B cell (primary cell): Measurements from ENCODE around the gene LILRB3. TPM values are rescaled to one million over a fixed set of nuclear protein-coding genes. Genes with fewer than 3 reads are reported as not detected.
"Not testable (repeated sequence)": the region's sequence is repeated elsewhere in the genome, so short reads cannot be mapped to it uniquely, and the experiment has no call there.

Experiments used
- ATAC-seq: fragments of 200-7000 bp; cut with Tn5 transposase; one replicate; pipeline ENCODE4 v1.10.0; 2021; ENCODE audit warnings: low read depth, mild to moderate bottlenecking, moderate number of reproducible peaks, moderate library complexity
- CTCF ChIA-PET: fragments of 350-600 bp; sonication (Branson Sonifier 250); formaldehyde crosslinking; loops from one replicate; lab custom pipeline; 2021; ENCODE audit warnings: antibody characterized with exemption, inconsistent platforms; lab: Charles Lee
- POLR2A ChIA-PET: fragments of 350-600 bp; sonication (Branson Sonifier 250); formaldehyde crosslinking; loops from one replicate; lab custom pipeline; 2021; ENCODE audit warnings: antibody characterized with exemption; lab: Charles Lee
- DNase-seq: peaks from one replicate; pipeline ENCODE4 v3.0.0; 2013
- H2AFZ ChIP-seq: 2 replicates; pipeline ENCODE4 v1.6.1; 2012; ENCODE audit warnings: mild to moderate bottlenecking, low read depth, low read length; ENCODE audit not compliant: insufficient read depth, poor library complexity, severe bottlenecking
- H3K27ac ChIP-seq, 2 donors: 1 replicate in 1 of 2; 2 replicates in 1 of 2; pipeline ENCODE4 v1.5.1; 2012 to 2013; ENCODE audit warnings: low read length in 2 of 2, mild to moderate bottlenecking in 2 of 2, moderate library complexity in 1 of 2
- H3K27me3 ChIP-seq, 4 experiments: fragments of 200-600 bp in 1 of 4; sonication (generic) in 1 of 4; replicated peaks in 1 of 4; 1 replicate in 2 of 4; 2 replicates in 2 of 4; pipeline versions ENCODE4 v1.6.1 to v1.7.0; 2013 to 2016; ENCODE audit warnings: low read length in 3 of 4, mild to moderate bottlenecking in 2 of 4, mixed read lengths in 1 of 4, moderate library complexity in 1 of 4; ENCODE audit not compliant: insufficient read depth in 4 of 4, control insufficient read depth in 3 of 4; ENCODE audit errors: control extremely low read depth in 1 of 4
- H3K36me3 ChIP-seq, 2 experiments: replicated peaks in 1 of 2; 1 replicate in 1 of 2; 2 replicates in 1 of 2; pipeline versions ENCODE4 v1.6.1 to v1.7.1; 2013; ENCODE audit warnings: low read length in 1 of 2; ENCODE audit not compliant: insufficient read depth in 2 of 2, control insufficient read depth in 1 of 2; ENCODE audit errors: control extremely low read depth in 1 of 2, extremely low read depth in 1 of 2
- H3K4me1 ChIP-seq, 2 donors: fragments of 200-600 bp in 1 of 2; sonication (generic) in 1 of 2; 1 replicate in 1 of 2; 2 replicates in 1 of 2; pipeline versions ENCODE4 v1.5.1 to v1.6.1; 2013 to 2017; ENCODE audit warnings: low read length in 2 of 2; ENCODE audit not compliant: control insufficient read depth in 2 of 2, insufficient read depth in 2 of 2
- H3K4me2 ChIP-seq: replicated peaks from 2 replicates; pipeline ENCODE3; 2012; ENCODE audit warnings: mild to moderate bottlenecking, low read depth, low read length; ENCODE audit not compliant: poor library complexity, severe bottlenecking
- H3K4me3 ChIP-seq, 5 experiments: fragments of 200-600 bp in 1 of 5; sonication (generic) in 1 of 5; 1 replicate in 3 of 5; 2 replicates in 2 of 5; pipeline versions ENCODE4 v1.5.1 to v1.7.0; 2011 to 2016; ENCODE audit warnings: low read length in 4 of 5, mild to moderate bottlenecking in 4 of 5, low read depth in 2 of 5, control low read depth in 1 of 5, moderate library complexity in 1 of 5; ENCODE audit not compliant: insufficient read depth in 1 of 5; ENCODE audit errors: control extremely low read depth in 1 of 5, extremely low read depth in 1 of 5
- H3K79me2 ChIP-seq: fragments of 200-600 bp; sonication (generic); one replicate; pipeline ENCODE4 v1.6.0; 2016; ENCODE audit warnings: low read length; ENCODE audit not compliant: control insufficient read depth, insufficient read depth
- H3K9ac ChIP-seq: fragments of 200-600 bp; sonication (generic); 2 replicates; pipeline ENCODE4 v1.6.1; 2017; ENCODE audit warnings: mild to moderate bottlenecking, low read length, moderate library complexity
- H3K9me3 ChIP-seq, 3 donors: one replicate each; pipeline versions ENCODE4 v1.6.1 to v1.7.1; 2013; ENCODE audit warnings: low read length in 2 of 3; ENCODE audit not compliant: control insufficient read depth in 2 of 3, insufficient read depth in 1 of 3; ENCODE audit errors: control extremely low read depth in 1 of 3
- H4K20me1 ChIP-seq: 2 replicates; pipeline ENCODE4 v1.6.0; 2012; ENCODE audit warnings: mild to moderate bottlenecking, low read length; ENCODE audit not compliant: insufficient read depth, control insufficient read depth, poor library complexity, severe bottlenecking
- H3K27ac Mint-ChIP-seq: one replicate; pipeline ENCODE4 v1.8.0; 2021; ENCODE audit warnings: mixed read lengths
- H3K27me3 Mint-ChIP-seq: one replicate; pipeline ENCODE4 v1.8.0; 2021; ENCODE audit warnings: mixed read lengths
- H3K4me1 Mint-ChIP-seq: one replicate; pipeline ENCODE4 v1.8.0; 2021; ENCODE audit warnings: mixed read lengths
- H3K4me3 Mint-ChIP-seq: one replicate; pipeline ENCODE4 v1.8.0; 2021; ENCODE audit warnings: mixed read lengths
- H3K9me3 Mint-ChIP-seq: one replicate; pipeline ENCODE4 v1.8.0; 2022; ENCODE audit warnings: mixed read lengths; ENCODE audit not compliant: insufficient read depth
- WGBS: methylation state at CpG from one replicate; pipeline ENCODE4 v1.1.5; 2013; ENCODE audit warnings: missing lambda C conversion rate; ENCODE audit not compliant: insufficient coverage; 5-methylcytosine and 5-hydroxymethylcytosine counted together
- intact Hi-C: fragments of 100-400 bp; cut with micrococcal nuclease; formaldehyde crosslinking; loops from one replicate; pipeline ENCODE4 v1.10.0; 2022
- polyA minus RNA-seq: library from RNA; depleted of rRNA, polyadenylated mRNA; stranded (reverse); fragments of >200 nt; gene quantifications from 2 replicates; pipeline ENCODE4 v1.2.3, GENCODE V29; 2012
- polyA plus RNA-seq: library from polyadenylated mRNA; depleted of rRNA; stranded (reverse); fragments of >200 nt; gene quantifications from 2 replicates; pipeline ENCODE4 v1.2.3, GENCODE V29; 2012
- total RNA-seq, 2 donors: library from RNA; stranded (reverse); fragments of 120-200 nt in 1 of 2; gene quantifications; 1 replicate in 1 of 2; 2 replicates in 1 of 2; pipeline versions ENCODE4 v1.2.3 to v1.2.4, GENCODE V29; 2013 to 2022

The LILRB3 gene
- total RNA-seq = 0.25 and 0.34 TPM in 2 replicates
- total RNA-seq (2013) = 1.1 TPM
- 1.0 and 2.3 TPM in 2 replicates for polyA plus RNA-seq
- polyA minus RNA-seq = 1.2 and 5.4 TPM in 2 replicates

GRCh38 chr19:54222474-54223276 is at the start of gene LILRB3:
TSS of gene LILRB3 (minus strand) at chr19:54223007. CDS start at chr19:54222976, 31 bp downstream.
- POLR2A ChIA-PET, H2AFZ ChIP-seq, H3K4me2 ChIP-seq, H4K20me1 ChIP-seq, H3K9me3 Mint-ChIP-seq, H3K9me3 ChIP-seq, H3K27ac Mint-ChIP-seq, H3K27ac ChIP-seq, intact Hi-C loops, H3K9ac ChIP-seq, H3K36me3 ChIP-seq, H3K27me3 ChIP-seq, DNase-seq, H3K4me3 ChIP-seq, H3K4me3 Mint-ChIP-seq, H3K4me1 Mint-ChIP-seq, H3K79me2 ChIP-seq, ATAC-seq, H3K27me3 Mint-ChIP-seq: not testable (repeated sequence)
- WGBS = 57% methylated on average over 3 of the region's 16 CpGs
- peaks cover 0 to 11% of the 10 kb centered on the region in 2 donors for H3K4me1 ChIP-seq
- CTCF ChIA-PET = interaction anchor here (0.7 to 1.1 kb wide), 2 partner anchors 15 to 53 kb away, joined by 3 read pairs; no protein-coding TSS in a partner anchor

DNA sequence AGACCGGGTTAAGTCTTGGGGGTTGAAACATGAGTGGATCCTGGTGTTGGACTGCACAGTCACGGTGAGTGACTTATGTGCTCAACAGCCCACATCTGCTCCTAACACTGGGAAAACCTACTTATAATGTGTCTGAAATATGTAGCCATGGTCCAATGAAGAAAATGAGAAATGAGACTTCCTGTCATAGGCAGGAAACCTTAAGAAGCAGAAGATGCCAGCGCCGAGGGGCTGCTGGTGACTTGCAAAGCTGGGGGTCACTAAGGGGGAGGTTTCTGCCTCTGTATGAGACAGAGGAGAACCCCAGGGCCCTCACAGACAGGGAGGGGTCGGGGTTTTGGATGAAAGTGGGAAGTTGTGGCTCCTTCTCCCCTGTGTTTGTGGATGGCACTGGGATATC is 49.4 kb upstream of the LILRB3 start:
- H3K27ac ChIP-seq, H4K20me1 ChIP-seq, H3K36me3 ChIP-seq, intact Hi-C loops, ATAC-seq, H3K9ac ChIP-seq, H3K27ac Mint-ChIP-seq, H3K9me3 ChIP-seq, H3K9me3 Mint-ChIP-seq, H2AFZ ChIP-seq, H3K4me3 ChIP-seq, POLR2A ChIA-PET, DNase-seq, H3K4me3 Mint-ChIP-seq, CTCF ChIA-PET, H3K4me2 ChIP-seq, H3K79me2 ChIP-seq, H3K4me1 ChIP-seq: not testable (repeated sequence)
- H3K4me1 Mint-ChIP-seq = peaks cover 15% of the 10 kb centered on the region
- 0% methylated on average over 2 of the region's 5 CpGs for WGBS
- peaks cover 0 to 24% (median 0%) of the 10 kb centered on the region in 4 experiments for H3K27me3 ChIP-seq
- H3K27me3 Mint-ChIP-seq = peaks cover 33% of the 10 kb centered on the region

DNA sequence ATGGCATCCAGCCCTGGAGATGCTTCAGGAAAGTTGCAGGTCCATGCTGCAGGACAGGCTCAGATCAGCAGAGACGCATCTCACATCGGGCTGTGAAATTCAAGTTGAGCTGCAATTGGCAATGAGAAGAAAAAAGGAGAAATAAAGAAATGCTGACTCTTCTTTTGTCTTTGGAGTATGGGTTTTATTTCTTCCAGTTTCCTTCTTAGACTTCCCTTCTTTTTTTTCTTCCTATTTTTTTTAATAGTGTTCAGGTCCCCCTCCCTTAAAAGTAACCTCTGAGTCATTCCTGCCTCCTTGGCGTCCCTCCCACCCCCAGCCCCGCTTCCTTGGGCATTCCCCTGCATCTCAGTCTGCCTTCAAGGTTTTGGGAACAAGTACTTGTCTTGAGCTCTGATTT is 48.8 kb upstream of the LILRB3 start:
- H2AFZ ChIP-seq, H3K27ac ChIP-seq, H3K4me3 Mint-ChIP-seq, ATAC-seq, H3K79me2 ChIP-seq, H3K36me3 ChIP-seq, H3K9me3 ChIP-seq, H3K4me1 ChIP-seq, H3K4me3 ChIP-seq, H4K20me1 ChIP-seq, intact Hi-C loops, H3K9ac ChIP-seq, H3K4me2 ChIP-seq, POLR2A ChIA-PET, H3K9me3 Mint-ChIP-seq, DNase-seq, CTCF ChIA-PET, H3K27ac Mint-ChIP-seq: not testable (repeated sequence)
- Mint-ChIP-seq H3K4me1 (peaks cover 15% of the 10 kb centered on the region), H3K27me3 (peaks cover 33% of the 10 kb centered on the region)
- H3K27me3 ChIP-seq = peaks cover 0 to 20% (median 0%) of the 10 kb centered on the region in 4 experiments
- WGBS = no CpG with 5 or more reads among the region's 4 CpGs
